CD4-positive, alpha-beta T cell treated with Interleukin-2 at 100 ng/mL for 4 hours (primary cell): Measurements from ENCODE around the gene MTX3.

Experiments used
- DNase-seq: peaks from one replicate; pipeline ENCODE4 v3.0.0-alpha.2; 2020; ENCODE audit warnings: low spot score

Gene MTX3

GRCh38 chr5:79934681-79935080 is 56.4 kb downstream of the MTX3 start:
- no peak for DNase-seq

GRCh38 chr5:79932510-79933504 is 58.3 kb downstream of the MTX3 start:
- DNase-seq, result no peak

GRCh38 chr5:79931866-79932265 is 59.2 kb downstream of the MTX3 start:
- DNase-seq, result no peak

- DNase-seq, result no peak
These were observed 59.7 kb downstream of the MTX3 start for GRCh38 chr5:79931409-79931808.

- no peak for DNase-seq
These were observed 62.0 kb downstream of the MTX3 start for GRCh38 chr5:79929095-79929494.
